Heart left ventricle (tissue), 11 donors: ENCODE results near the gene EFHC1. TPM values are rescaled to one million over a fixed set of nuclear protein-coding genes. Genes with fewer than 3 reads are reported as not detected.

Experiments used
- polyA plus RNA-seq, 2 donors: library from polyadenylated mRNA; stranded (reverse); fragments of 200-250 nt; gene quantifications; one replicate each; pipeline ENCODE4 v1.2.3, GENCODE V29; 2013
- total RNA-seq, 9 donors: library from RNA; depleted of rRNA in 2 of 9; stranded (reverse); fragments of >200 nt in 2 of 9; fragmentation: NEBNext Ultra II Directional in 3 of 9; extraction: Animal tissue kit (Norgen Biotek cat#: 25700) in 3 of 9; gene quantifications; one replicate each; pipeline versions ENCODE4 v1.1.0 to v1.2.4, GENCODE V29; 2016 to 2023
- donor health status: ischemic (EF 13 %, LVEDD 7.1; RV severe dilation, severe dysfunction).
- donor health status: healthy with polysubstance abuse.
- donor health status: DM: no; HTN: yes; CAD: no.
- donor health status: DM: no; HTN: no; CAD: no.
- donor health status: ischemic (EF 25% LVEDD 5.7; RV mildly dilated, moderate dysfunction).
- donor health status: healthy.
- donor health status: DM: yes; HTN: yes; CAD: no.
- donor health status: PGD.
- donor health status: nonischemic (EF 23%, LVEDD 6.1; RV moderate dilation, normal function).

Gene EFHC1
- total and polyA plus RNA-seq, 11 donors: 2.6 to 14.4 (median 4.3) TPM

Other genes starting within 250 kb of the EFHC1 start
- gene IL17A, start 234.0 kb upstream of the EFHC1 start, total RNA-seq: not detected
- not detected for gene IL17A, start 234.0 kb upstream of the EFHC1 start, polyA plus RNA-seq
- gene IL17F, start 175.8 kb upstream of the EFHC1 start, total RNA-seq: not detected
- gene IL17F, start 175.8 kb upstream of the EFHC1 start, polyA plus RNA-seq: not detected
- gene MCM3, start 135.6 kb upstream of the EFHC1 start, total RNA-seq: 10 to 100 TPM; 18.5 to 36.5 (median 25.0) TPM
- gene MCM3, start 135.6 kb upstream of the EFHC1 start, polyA plus RNA-seq: 10 to 100 TPM; 10.6 to 39.0 TPM
- 1 to 10 TPM; 1.8 to 7.5 (median 3.6) TPM for gene PAQR8, start 58.2 kb upstream of the EFHC1 start, total RNA-seq
- 1 to 10 TPM; 1.3 to 3.7 TPM for gene PAQR8, start 58.2 kb upstream of the EFHC1 start, polyA plus RNA-seq
- gene TRAM2, start 156.7 kb downstream of the EFHC1 start, total RNA-seq: 10 to 100 TPM in 7 of 9 donors, 1 to 10 TPM in 2; 9.8 to 19.0 (median 12.1) TPM
- gene TRAM2, start 156.7 kb downstream of the EFHC1 start, polyA plus RNA-seq: 10 to 100 TPM in 1 of 2 donors, 1 to 10 TPM in 1; 4.7 to 13.8 TPM